GM11168 (cell line): Measurements from ENCODE around the gene CLN6.
"Not testable (repeated sequence)": the region's sequence is repeated elsewhere in the genome, so short reads cannot be mapped to it uniquely, and the experiment has no call there.

ENCODE experiments used
- in situ Hi-C: fragments of 300-500 bp; cut with MboI; formaldehyde crosslinking; loops from one replicate; pipeline ENCODE4 v1.12.0; 2022; ENCODE audit warnings: low sequenced_read_pairs; ENCODE audit not compliant: unreplicated experiment

The CLN6 gene

GRCh38 chr15:68224546-68225250 is 4.8 kb downstream of the CLN6 start:
- in situ Hi-C loops = no loop called here

- in situ Hi-C loops = no loop called here
Observed at GRCh38 chr15:68224108-68224507, 5.4 kb downstream of the CLN6 start.

GRCh38 chr15:68223171-68223570 is 6.4 kb downstream of the CLN6 start:
- in situ Hi-C loops = no loop called here

GRCh38 chr15:68222432-68222743 is 7.1 kb downstream of the CLN6 start:
- in situ Hi-C loops = not testable (repeated sequence)

- in situ Hi-C loops = not testable (repeated sequence)
Observed at GRCh38 chr15:68221530-68222431, 7.7 kb downstream of the CLN6 start.

- in situ Hi-C loops = no loop called here
Observed at GRCh38 chr15:68220967-68221366, 8.6 kb downstream of the CLN6 start.

- in situ Hi-C loops = no loop called here
Observed at GRCh38 chr15:68220489-68220888, 9.0 kb downstream of the CLN6 start.

- in situ Hi-C loops = no loop called here
Observed at GRCh38 chr15:68218847-68219798, 10.4 kb downstream of the CLN6 start.

- in situ Hi-C loops = no loop called here
Observed at GRCh38 chr15:68218331-68218730, 11.2 kb downstream of the CLN6 start.

GRCh38 chr15:68217341-68217740 is 12.2 kb downstream of the CLN6 start:
- in situ Hi-C loops = no loop called here

- in situ Hi-C loops = no loop called here
Observed at GRCh38 chr15:68214838-68215254, 14.7 kb downstream of the CLN6 start.

GRCh38 chr15:68213991-68214837 is 15.3 kb downstream of the CLN6 start:
- in situ Hi-C loops = no loop called here

GRCh38 chr15:68213491-68213845 is 16.1 kb downstream of the CLN6 start:
- in situ Hi-C loops = not testable (repeated sequence)

GRCh38 chr15:68211656-68212320 is 17.7 kb downstream of the CLN6 start:
- in situ Hi-C loops = no loop called here

- in situ Hi-C loops = no loop called here
Observed at GRCh38 chr15:68210821-68211655, 18.5 kb downstream of the CLN6 start.

- in situ Hi-C loops = no loop called here
Observed at GRCh38 chr15:68210409-68210756, 19.1 kb downstream of the CLN6 start.

GRCh38 chr15:68209735-68210408 is 19.7 kb downstream of the CLN6 start:
- in situ Hi-C loops = no loop called here

GRCh38 chr15:68209272-68209671 is 20.3 kb downstream of the CLN6 start:
- in situ Hi-C loops = no loop called here
